Activated T-cell treated with anti-CD3 and anti-CD28 coated beads for 4 hours (primary cell): ENCODE data around the gene PGLYRP1.

Experiments
- DNase-seq: peaks from one replicate; pipeline ENCODE4 v3.0.0-alpha.2; 2020

Gene PGLYRP1

GRCh38 chr19:46022431-46023310, at the start of gene PGLYRP1:
PGLYRP1 (minus strand) TSS chr19:46023053; CDS start chr19:46023021, 32 bp downstream.
- no peak for DNase-seq

- no peak for DNase-seq
Observed at GRCh38 chr19:46069806-46070341, 47.0 kb upstream of the PGLYRP1 start.

GRCh38 chr19:46068345-46069258, 45.7 kb upstream of the PGLYRP1 start:
- no peak for DNase-seq

DNA sequence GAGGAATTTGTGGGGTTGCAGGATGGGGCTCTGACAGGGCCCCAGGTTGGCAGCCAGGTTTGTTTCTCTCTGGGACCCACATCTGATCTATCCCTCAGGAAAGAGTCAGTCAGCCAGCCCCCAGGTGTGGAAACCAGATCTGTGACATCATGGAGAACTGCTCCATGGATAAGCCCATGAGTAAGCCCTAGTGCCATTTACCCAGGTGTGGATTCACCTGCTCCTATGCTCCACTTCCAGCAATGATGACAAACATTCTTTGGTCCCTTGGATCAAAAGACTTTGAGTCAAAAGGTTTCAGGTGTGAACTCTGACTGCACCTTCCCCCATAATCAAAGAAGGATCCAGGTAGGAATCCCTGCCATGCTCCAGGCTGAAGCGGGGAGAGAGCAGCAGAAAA, 44.8 kb upstream of the PGLYRP1 start:
- no peak for DNase-seq

DNA sequence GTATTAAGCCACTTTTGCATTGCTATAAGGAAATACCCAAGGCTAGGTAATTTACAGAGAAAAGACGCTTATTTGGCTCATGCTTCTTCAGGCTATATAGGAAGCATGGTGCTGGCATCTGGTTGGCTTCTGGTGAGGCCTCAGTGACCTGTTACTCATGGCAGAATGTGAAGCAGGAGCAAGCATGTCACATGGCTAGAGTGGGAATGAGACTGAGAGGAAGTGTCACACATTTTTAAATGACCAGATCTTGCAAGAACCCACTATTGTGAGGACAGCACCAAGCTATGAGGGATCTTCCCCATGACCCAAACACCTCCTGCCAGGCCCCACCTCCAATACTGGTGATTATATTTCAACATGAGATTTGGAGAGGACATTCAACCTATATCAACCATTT, 43.6 kb upstream of the PGLYRP1 start:
- DNase-seq: no peak

GRCh38 chr19:46065486-46066071, 42.7 kb upstream of the PGLYRP1 start:
- DNase-seq: no peak

- DNase-seq: no peak
Observed at GRCh38 chr19:46063201-46063600, 40.3 kb upstream of the PGLYRP1 start.

DNA sequence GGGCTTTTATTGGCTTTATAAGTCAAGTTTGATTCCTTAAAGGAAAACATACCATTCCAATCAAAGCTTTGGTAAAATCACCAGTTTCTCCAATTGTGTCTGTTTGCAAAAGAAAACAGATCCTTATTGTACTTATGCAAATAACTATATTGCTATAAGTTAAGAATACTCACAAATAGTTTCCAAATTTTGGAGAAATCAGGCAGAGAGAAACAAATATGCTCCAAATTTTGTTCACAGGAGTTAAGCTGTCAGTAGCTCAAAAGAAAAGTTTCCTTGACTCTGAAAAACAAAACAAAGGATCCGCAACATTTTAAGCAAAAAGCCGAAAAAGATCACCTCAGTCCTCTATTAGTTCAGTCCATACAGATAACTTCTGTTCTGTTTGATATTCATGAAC, 37.2 kb upstream of the PGLYRP1 start:
- no peak for DNase-seq

GRCh38 chr19:46058778-46059177, 35.9 kb upstream of the PGLYRP1 start:
- DNase-seq: no peak

DNA sequence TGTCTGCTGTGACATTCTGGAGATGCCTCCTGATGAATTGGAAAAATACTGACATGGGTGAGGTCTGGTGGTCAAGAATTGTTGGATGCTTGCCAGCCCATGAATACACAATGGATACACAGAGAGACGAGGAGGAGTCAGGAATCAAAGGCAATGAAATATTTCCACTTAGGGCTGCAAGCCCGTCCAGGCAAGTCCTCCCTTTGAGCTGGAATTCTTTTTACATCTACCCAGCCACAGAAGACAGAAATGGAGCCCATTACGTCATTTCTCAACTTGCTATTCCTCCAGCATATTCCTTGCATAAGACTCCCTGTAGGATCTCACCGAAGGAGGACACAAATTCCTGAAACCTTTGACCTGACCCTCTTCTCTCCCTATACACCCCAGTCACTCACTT, 33.7 kb upstream of the PGLYRP1 start:
- no peak for DNase-seq

DNA sequence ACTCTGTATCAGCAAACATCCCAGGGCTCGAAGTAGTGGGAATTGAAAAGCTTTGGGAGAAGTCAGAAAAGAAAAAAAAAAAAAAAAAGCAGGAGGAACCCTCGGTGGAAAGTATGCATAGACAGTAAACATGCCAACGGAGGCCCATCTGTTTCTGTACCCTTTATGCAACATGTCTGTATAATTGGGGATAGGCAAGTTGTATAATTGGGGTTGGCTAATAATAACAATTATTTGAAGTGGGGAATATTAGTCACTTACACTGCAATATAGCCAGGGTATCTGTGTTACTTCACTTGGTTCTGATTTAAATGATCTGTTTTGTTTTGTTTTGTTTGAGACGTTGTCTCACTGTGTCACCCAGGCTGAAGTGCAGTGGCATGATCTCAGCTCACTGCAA, 30.0 kb upstream of the PGLYRP1 start:
- no peak for DNase-seq

DNA sequence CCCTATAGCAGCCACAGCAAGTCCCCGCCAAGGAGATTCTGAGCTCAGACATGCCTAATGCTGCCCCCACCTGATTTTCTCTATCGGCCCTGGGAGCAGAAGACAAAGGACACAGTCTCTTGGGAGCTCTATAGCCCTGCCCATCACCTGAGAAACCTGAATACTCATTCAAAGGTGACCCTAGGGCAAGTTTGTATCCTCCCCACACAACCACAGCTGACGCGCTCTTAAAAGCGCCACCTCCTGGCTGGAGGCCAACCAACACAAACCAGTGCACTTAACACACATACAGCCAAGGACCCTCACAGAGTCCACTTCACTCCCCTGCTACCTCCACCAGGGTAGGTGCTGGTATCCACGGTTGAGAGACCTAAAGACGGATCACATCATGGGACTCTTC, 26.7 kb upstream of the PGLYRP1 start:
- DNase-seq: no peak

DNA sequence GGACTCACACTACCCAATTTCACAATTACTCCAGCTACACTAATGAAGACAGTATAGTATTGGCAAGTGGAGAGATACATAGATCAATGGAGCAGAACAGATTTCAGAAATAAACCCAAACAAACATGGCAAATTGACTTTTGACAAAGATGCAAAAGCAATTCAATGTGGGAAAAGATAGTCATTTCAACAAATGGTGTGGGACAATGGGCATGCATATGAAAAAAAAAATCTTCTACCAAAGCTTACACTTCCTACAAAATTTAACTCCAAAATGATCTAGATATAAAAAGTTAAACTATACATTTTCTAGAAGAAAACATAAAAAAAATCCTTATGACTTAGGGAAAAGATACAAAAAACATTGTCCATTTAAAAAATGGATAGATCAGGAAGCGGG, 20.7 kb upstream of the PGLYRP1 start:
- no peak for DNase-seq

GRCh38 chr19:46042252-46042883, 19.5 kb upstream of the PGLYRP1 start:
- DNase-seq: no peak

- no peak for DNase-seq
Observed at GRCh38 chr19:46040952-46041500, 18.2 kb upstream of the PGLYRP1 start, which contains the start of gene IGFL4. IGFL4 (minus strand) TSS chr19:46041002; CDS start chr19:46040962, 40 bp downstream.

- no peak for DNase-seq
Observed at GRCh38 chr19:46040125-46040524, 17.3 kb upstream of the PGLYRP1 start.

GRCh38 chr19:46036744-46037128, 13.9 kb upstream of the PGLYRP1 start:
- no peak for DNase-seq

DNA sequence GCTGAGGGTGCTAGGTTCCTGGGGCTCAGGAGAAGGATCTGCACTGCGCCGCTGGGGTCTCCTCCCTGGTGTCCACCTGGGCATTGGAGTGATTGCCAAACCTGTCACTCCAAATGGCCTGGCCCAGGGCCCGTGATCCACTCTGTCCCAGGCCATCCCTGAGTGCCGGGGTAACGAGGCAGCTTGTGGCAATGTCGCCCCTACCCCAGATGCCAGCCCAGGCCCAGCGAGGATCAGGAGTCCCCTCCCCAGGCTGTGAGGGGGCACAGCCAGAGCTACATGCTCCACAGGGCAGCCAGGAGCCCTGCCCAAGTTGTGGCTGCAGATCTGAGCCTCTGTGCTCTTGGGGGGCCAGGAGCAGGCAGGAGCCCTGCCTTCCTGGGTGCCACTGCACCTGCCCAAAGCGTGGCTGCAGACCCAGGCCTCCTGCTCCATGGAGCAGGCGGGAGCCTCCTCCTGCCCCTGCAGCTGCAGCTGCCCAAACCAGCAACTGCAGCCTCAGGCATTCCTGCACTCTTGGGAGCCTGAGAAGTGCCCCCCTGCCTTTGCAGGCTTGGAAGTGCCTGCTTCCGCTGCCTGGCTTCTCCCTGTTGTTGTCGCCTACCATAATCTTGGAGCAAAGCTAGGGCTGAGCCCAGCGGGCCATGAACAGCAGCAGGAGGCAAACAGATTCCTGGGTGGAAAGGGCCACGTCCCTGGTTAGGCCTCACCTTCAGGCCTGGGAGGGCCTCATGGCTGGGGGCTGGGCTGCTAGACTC, 13.3 kb upstream of the PGLYRP1 start:
- no peak for DNase-seq

DNA sequence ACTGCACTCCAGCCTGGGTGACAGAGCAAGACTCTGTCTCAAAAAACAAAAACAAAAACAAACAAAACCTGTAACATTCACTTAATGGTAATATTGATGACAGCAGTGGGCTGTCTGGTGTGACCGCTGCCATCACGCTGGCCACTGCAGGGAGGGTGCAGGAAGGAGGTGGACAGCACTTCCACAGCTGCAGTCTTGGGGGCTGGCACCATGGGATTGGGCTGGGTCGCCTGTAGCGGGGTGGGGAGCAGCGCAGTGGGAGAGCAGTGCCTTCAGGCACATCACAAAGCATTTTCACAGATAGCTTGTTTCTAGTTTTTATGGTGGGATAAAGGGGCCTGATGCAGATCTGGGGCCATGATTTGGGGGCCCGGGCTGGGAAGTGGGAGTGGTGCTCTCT, 12.7 kb upstream of the PGLYRP1 start:
- no peak for DNase-seq

- DNase-seq: no peak
Observed at GRCh38 chr19:46033401-46033800, 10.5 kb upstream of the PGLYRP1 start.

DNA sequence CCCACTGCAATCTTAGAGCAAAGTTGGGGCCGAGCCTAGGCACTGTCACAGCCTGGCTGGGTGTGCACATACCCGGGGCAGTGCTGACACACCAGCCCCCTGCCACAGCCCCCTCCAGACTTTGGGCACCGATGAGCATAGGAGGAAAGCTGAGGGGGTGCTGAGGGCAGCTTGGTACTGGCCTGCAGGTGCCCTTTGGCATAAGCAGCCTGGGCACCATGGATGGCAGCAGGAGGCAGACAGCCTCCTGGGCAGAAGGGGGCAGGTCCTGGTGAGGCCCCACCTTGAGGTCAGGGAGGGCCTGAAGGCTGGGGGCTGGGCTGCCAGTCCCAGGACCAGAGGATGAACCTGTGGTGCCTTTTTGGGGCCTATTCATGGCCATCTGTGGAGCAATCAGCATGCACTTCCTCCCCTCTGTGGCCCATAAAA, 9.8 kb upstream of the PGLYRP1 start:
- no peak for DNase-seq
